ENCODE measurements around the gene PLA2G10. TPM values are rescaled to one million over a fixed set of nuclear protein-coding genes. Genes with fewer than 3 reads are reported as not detected.

Gene PLA2G10
- total RNA-seq, 1 experiment from 2014 or later: 0.42 TPM

GRCh38 chr16:14652726-14653125, 41.4 kb downstream of the PLA2G10 start:
- no peaks in the 10 kb centered on the region for H3K9me3 Mint-ChIP-seq
- TF ChIP-seq GABPB1 (CRISPR knock-in tag; IDR thresholded peaks at IDR 0.05) (no peak), EMX1 (CRISPR knock-in tag; IDR thresholded peaks at IDR 0.05) (no peak), HMGA2 (CRISPR knock-in tag; IDR thresholded peaks at IDR 0.05) (no peak), PREB (CRISPR knock-in tag; IDR thresholded peaks at IDR 0.05; ENCODE audit: borderline replicate concordance) (no peak)
- TF ChIP-seq, protein P1, sequence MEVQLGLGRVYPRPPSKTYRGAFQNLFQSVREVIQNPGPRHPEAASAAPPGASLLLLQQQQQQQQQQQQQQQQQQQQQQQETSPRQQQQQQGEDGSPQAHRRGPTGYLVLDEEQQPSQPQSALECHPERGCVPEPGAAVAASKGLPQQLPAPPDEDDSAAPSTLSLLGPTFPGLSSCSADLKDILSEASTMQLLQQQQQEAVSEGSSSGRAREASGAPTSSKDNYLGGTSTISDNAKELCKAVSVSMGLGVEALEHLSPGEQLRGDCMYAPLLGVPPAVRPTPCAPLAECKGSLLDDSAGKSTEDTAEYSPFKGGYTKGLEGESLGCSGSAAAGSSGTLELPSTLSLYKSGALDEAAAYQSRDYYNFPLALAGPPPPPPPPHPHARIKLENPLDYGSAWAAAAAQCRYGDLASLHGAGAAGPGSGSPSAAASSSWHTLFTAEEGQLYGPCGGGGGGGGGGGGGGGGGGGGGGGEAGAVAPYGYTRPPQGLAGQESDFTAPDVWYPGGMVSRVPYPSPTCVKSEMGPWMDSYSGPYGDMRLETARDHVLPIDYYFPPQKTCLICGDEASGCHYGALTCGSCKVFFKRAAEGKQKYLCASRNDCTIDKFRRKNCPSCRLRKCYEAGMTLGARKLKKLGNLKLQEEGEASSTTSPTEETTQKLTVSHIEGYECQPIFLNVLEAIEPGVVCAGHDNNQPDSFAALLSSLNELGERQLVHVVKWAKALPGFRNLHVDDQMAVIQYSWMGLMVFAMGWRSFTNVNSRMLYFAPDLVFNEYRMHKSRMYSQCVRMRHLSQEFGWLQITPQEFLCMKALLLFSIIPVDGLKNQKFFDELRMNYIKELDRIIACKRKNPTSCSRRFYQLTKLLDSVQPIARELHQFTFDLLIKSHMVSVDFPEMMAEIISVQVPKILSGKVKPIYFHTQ (CRISPR knock-in tag; IDR thresholded peaks at IDR 0.05): no peak
- ChIA-PET CTCF (no interaction called here), POLR2A (no interaction called here)
- H3K27ac Mint-ChIP-seq: no peak overlapping the region
- H3K36me3 Mint-ChIP-seq: peaks cover 60% of the 10 kb centered on the region
- H3K4me3 Mint-ChIP-seq: no peak overlapping the region
- H3K4me1 Mint-ChIP-seq: no peaks in the 10 kb centered on the region
- DNase-seq (ENCODE audit: low spot score): no peak
- no peaks in the 10 kb centered on the region for H3K27me3 Mint-ChIP-seq (ENCODE audit: low read depth)
- no peak for ATAC-seq

GRCh38 chr16:14650629-14651028, 43.5 kb downstream of the PLA2G10 start:
- ChIA-PET CTCF (no interaction called here), POLR2A (no interaction called here)
- no peak for TF ChIP-seq ERG (CRISPR knock-in tag; IDR thresholded peaks at IDR 0.05)
- no peak for TF ChIP-seq ZBTB21 (CRISPR knock-in tag; IDR thresholded peaks at IDR 0.05; ENCODE audit: borderline replicate concordance)
- TF ChIP-seq NFYB (CRISPR knock-in tag; conservative IDR thresholded peaks at IDR 0.05; ENCODE audit: low read depth): no peak
- TF ChIP-seq GRHL2 (CRISPR knock-in tag; IDR thresholded peaks at IDR 0.05; ENCODE audit: insufficient replicate concordance, severe bottlenecking): no peak
- TF ChIP-seq, protein P1 (CRISPR knock-in tag; IDR thresholded peaks at IDR 0.05): no peak
- no peak for TF ChIP-seq ZMAT4 (CRISPR knock-in tag; IDR thresholded peaks at IDR 0.05)
- no peak for TF ChIP-seq CREM (CRISPR knock-in tag; IDR thresholded peaks at IDR 0.05)
- no peak for TF ChIP-seq TEAD1 (CRISPR knock-in tag; IDR thresholded peaks at IDR 0.05)
- TF ChIP-seq, protein P2, sequence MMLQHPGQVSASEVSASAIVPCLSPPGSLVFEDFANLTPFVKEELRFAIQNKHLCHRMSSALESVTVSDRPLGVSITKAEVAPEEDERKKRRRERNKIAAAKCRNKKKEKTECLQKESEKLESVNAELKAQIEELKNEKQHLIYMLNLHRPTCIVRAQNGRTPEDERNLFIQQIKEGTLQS (CRISPR knock-in tag; conservative IDR thresholded peaks at IDR 0.05): no peak
- no peak for TF ChIP-seq ZNF121 (CRISPR knock-in tag; IDR thresholded peaks at IDR 0.05)
- TF ChIP-seq ZNF317 (CRISPR knock-in tag; IDR thresholded peaks at IDR 0.05; ENCODE audit: borderline replicate concordance, low read depth): no peak
- Mint-ChIP-seq H3K27ac (no peak overlapping the region), H3K36me3 (peaks cover 59% of the 10 kb centered on the region), H3K27me3 (ENCODE audit: low read depth) (no peaks in the 10 kb centered on the region), H3K4me3 (no peak overlapping the region), H3K4me1 (no peaks in the 10 kb centered on the region), H3K9me3 (no peaks in the 10 kb centered on the region)
- no peak for DNase-seq (ENCODE audit: low spot score)
- ATAC-seq: no peak
